Lung microvascular endothelial cell (primary cell): Measurements from ENCODE around the gene IFRD2. TPM values are rescaled to one million over a fixed set of nuclear protein-coding genes. Genes with fewer than 3 reads are reported as not detected.
"Not testable (repeated sequence)": the region's sequence is repeated elsewhere in the genome, so short reads cannot be mapped to it uniquely, and the experiment has no call there.

ENCODE experiments used
- DNase-seq, 2 donors: peaks; one replicate each; pipeline versions ENCODE4 v3.0.0 to v3.0.0-alpha.2; 2010; ENCODE audit warnings: low read depth in 2 of 2
- total RNA-seq: library from RNA; depleted of rRNA; stranded (reverse); fragments of >200 nt; gene quantifications from 2 replicates; pipeline ENCODE4 v1.2.1, GENCODE V29; 2014

Gene IFRD2
- total RNA-seq, 1 donor from 2014 or later = 104 TPM

- peak; percentile 83 to 93 for DNase-seq
Observed at GRCh38 chr3:50324351-50325112, 32.3 kb upstream of the IFRD2 start.

GRCh38 chr3:50323614-50324199 is 31.5 kb upstream of the IFRD2 start:
- DNase-seq = peak; percentile 94 to 97

GRCh38 chr3:50323092-50323600 is 30.9 kb upstream of the IFRD2 start:
- peak; percentile 88 to 97 for DNase-seq

GRCh38 chr3:50322386-50323091 is 30.3 kb upstream of the IFRD2 start, which contains the start of gene HYAL2:
Gene HYAL2, minus strand, starts transcription at chr3:50322745. Its CDS starts 2,256 bp downstream, at chr3:50320489.
- DNase-seq = peak; percentile 77 to 89

GRCh38 chr3:50322115-50322385 is 29.8 kb upstream of the IFRD2 start:
- DNase-seq = no peak

GRCh38 chr3:50321336-50322114 is 29.3 kb upstream of the IFRD2 start:
- peak; percentile 91 to 95 for DNase-seq

GRCh38 chr3:50320853-50321335 is 28.7 kb upstream of the IFRD2 start:
- peak; percentile 73 to 83 for DNase-seq

GRCh38 chr3:50319894-50320625 is 27.8 kb upstream of the IFRD2 start:
- DNase-seq = peak; percentile 66 to 67

GRCh38 chr3:50319181-50319893 is 27.1 kb upstream of the IFRD2 start:
- DNase-seq = peak in 1 of 2 donors; percentile 21

GRCh38 chr3:50318615-50319014 is 26.4 kb upstream of the IFRD2 start:
- no peak for DNase-seq

- DNase-seq = no peak
Observed at GRCh38 chr3:50318163-50318562, 25.9 kb upstream of the IFRD2 start.

- DNase-seq = no peak
Observed at GRCh38 chr3:50317300-50317699, 25.1 kb upstream of the IFRD2 start.

GRCh38 chr3:50316657-50317242 is 24.5 kb upstream of the IFRD2 start:
- peak in 1 of 2 donors; percentile 85 for DNase-seq

- no peak for DNase-seq
Observed at GRCh38 chr3:50314816-50315215, 22.6 kb upstream of the IFRD2 start.

GRCh38 chr3:50314342-50314741 is 22.1 kb upstream of the IFRD2 start:
- no peak for DNase-seq

- not testable (repeated sequence) for DNase-seq
Observed at GRCh38 chr3:50312041-50312440, 19.8 kb upstream of the IFRD2 start.

- no peak for DNase-seq
Observed at GRCh38 chr3:50304601-50305000, 12.4 kb upstream of the IFRD2 start.

- peak; percentile 41 to 71 for DNase-seq
Observed at GRCh38 chr3:50303013-50303815, 11.0 kb upstream of the IFRD2 start, which contains the start of gene HYAL1. Gene HYAL1, minus strand, starts transcription at chr3:50303574. Its CDS starts 618 bp downstream, at chr3:50302956.
